Measurements from ENCODE around the gene TTLL7. TPM values are rescaled to one million over a fixed set of nuclear protein-coding genes. Genes with fewer than 3 reads are reported as not detected.

Gene TTLL7
- total RNA-seq, 2 donors from 2014 or later, result 2.8 to 10.3 TPM

GRCh38 chr1:83845437-83846071, 153.4 kb downstream of the TTLL7 start:
- ATAC-seq (no peak), DNase-seq (no peak)
- intact Hi-C loops (cut with DNase I, micrococcal nuclease), result no loop called here

- DNase-seq (no peak), ATAC-seq (no peak)
- intact Hi-C loops (cut with DNase I, micrococcal nuclease), result no loop called here
These were observed 154.4 kb downstream of the TTLL7 start for GRCh38 chr1:83844546-83844945.

GRCh38 chr1:83839566-83840173, 159.3 kb downstream of the TTLL7 start:
- no peak for DNase-seq
- intact Hi-C loops (cut with DNase I, micrococcal nuclease), result no loop called here
- no peak for ATAC-seq

GRCh38 chr1:83838573-83838972, 160.4 kb downstream of the TTLL7 start:
- ATAC-seq, result no peak
- DNase-seq, result no peak
- intact Hi-C loops (cut with DNase I, micrococcal nuclease), result no loop called here

- intact Hi-C loops (cut with DNase I, micrococcal nuclease), result no loop called here
- no peak for DNase-seq
- no peak for ATAC-seq
These were observed 162.4 kb downstream of the TTLL7 start for GRCh38 chr1:83836543-83836942.

- DNase-seq, result no peak
- intact Hi-C loops (cut with DNase I, micrococcal nuclease), result no loop called here
- no peak for ATAC-seq
These were observed 164.2 kb downstream of the TTLL7 start for GRCh38 chr1:83834621-83835264.

GRCh38 chr1:83832194-83832593, 166.7 kb downstream of the TTLL7 start:
- ATAC-seq, result no peak
- DNase-seq, result no peak
- intact Hi-C loops (cut with DNase I, micrococcal nuclease), result no loop called here

- DNase-seq (no peak), ATAC-seq (no peak)
- intact Hi-C loops (cut with DNase I, micrococcal nuclease), result no loop called here
These were observed 169.8 kb downstream of the TTLL7 start for GRCh38 chr1:83829106-83829505.

GRCh38 chr1:83828456-83828855, 170.5 kb downstream of the TTLL7 start:
- DNase-seq (no peak), ATAC-seq (no peak)
- intact Hi-C loops (cut with DNase I, micrococcal nuclease), result no loop called here

GRCh38 chr1:83827741-83828140, 171.2 kb downstream of the TTLL7 start:
- no peak for DNase-seq
- intact Hi-C loops (cut with DNase I, micrococcal nuclease), result no loop called here
- ATAC-seq, result no peak

GRCh38 chr1:83822208-83822607, 176.7 kb downstream of the TTLL7 start:
- ATAC-seq, result no peak
- intact Hi-C loops (cut with DNase I, micrococcal nuclease), result no loop called here
- DNase-seq, result no peak

- intact Hi-C loops (cut with DNase I, micrococcal nuclease), result no loop called here
- ATAC-seq, result no peak
- no peak for DNase-seq
These were observed 179.5 kb downstream of the TTLL7 start for GRCh38 chr1:83819436-83819835.

GRCh38 chr1:83818916-83819315, 180.0 kb downstream of the TTLL7 start:
- intact Hi-C loops (cut with DNase I, micrococcal nuclease), result no loop called here
- ATAC-seq (peak; percentile 69), DNase-seq (peak in 1 of 2 donors; percentile 13)

GRCh38 chr1:83816836-83817235, 182.1 kb downstream of the TTLL7 start:
- ATAC-seq (no peak), DNase-seq (no peak)
- intact Hi-C loops (cut with DNase I, micrococcal nuclease), result no loop called here

GRCh38 chr1:83815330-83815729, 183.6 kb downstream of the TTLL7 start:
- DNase-seq (no peak), ATAC-seq (no peak)
- intact Hi-C loops (cut with DNase I, micrococcal nuclease), result no loop called here

Other genes starting within 250 kb of the TTLL7 start
- gene PRKACB, start 145.1 kb upstream of the TTLL7 start, total RNA-seq, result 100 to 1,000 TPM; 113 to 127 TPM